KG1 (cell line): ENCODE results near the gene SORCS2.
"Not testable (repeated sequence)": the region's sequence is repeated elsewhere in the genome, so short reads cannot be mapped to it uniquely, and the experiment has no call there.

ENCODE experiments used
- DNase-seq: peaks from one replicate; lab custom pipeline; 2025; lab: John Stamatoyannopoulos, UW

The SORCS2 gene

DNA sequence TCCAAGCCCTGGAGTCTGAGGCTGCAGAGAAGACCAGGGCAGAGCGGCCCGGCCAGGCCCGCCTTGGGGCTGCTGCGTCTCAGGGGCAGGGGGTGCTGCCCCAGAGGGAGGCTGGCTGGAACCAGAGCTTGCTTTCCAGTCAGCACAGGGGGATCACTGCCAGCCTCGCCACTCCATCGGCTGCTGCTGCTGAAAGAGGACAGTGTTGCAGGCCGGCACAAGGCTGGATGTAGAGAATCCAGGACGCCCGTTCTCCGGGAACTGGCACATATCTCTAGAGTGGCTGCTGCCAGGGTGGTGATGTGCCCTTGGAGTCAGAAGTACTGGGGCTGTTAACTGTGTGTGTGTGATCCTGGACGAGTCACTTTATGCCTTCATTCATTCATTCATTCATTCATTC, 31.9 kb upstream of the SORCS2 start:
- no peak for DNase-seq

GRCh38 chr4:7160951-7161440, 31.3 kb upstream of the SORCS2 start:
- no peak for DNase-seq

DNA sequence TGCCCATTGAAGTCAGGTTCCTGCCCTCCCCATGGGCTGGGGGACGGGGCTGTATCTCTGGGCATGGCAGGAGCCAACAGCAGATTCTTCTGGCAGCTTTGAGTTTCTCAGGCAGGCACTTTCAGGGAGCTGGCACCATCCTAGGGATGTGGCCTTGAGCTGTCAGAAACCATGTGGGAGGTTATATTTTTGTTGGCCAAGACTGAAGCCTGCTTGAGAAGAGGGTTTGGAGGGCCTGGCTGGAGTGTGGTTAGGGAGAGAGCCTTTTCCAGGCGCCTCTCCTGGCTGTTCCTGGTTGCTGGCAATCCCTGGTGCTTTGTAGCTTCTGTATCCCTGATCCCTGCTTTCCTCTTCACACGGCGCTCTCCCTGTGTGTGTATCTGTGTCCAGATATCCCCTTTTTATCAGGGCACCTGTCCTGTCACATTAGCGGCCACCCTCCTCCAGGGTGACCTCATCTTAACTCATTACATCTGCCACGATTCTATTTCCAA, 30.6 kb upstream of the SORCS2 start:
- DNase-seq = no peak

DNA sequence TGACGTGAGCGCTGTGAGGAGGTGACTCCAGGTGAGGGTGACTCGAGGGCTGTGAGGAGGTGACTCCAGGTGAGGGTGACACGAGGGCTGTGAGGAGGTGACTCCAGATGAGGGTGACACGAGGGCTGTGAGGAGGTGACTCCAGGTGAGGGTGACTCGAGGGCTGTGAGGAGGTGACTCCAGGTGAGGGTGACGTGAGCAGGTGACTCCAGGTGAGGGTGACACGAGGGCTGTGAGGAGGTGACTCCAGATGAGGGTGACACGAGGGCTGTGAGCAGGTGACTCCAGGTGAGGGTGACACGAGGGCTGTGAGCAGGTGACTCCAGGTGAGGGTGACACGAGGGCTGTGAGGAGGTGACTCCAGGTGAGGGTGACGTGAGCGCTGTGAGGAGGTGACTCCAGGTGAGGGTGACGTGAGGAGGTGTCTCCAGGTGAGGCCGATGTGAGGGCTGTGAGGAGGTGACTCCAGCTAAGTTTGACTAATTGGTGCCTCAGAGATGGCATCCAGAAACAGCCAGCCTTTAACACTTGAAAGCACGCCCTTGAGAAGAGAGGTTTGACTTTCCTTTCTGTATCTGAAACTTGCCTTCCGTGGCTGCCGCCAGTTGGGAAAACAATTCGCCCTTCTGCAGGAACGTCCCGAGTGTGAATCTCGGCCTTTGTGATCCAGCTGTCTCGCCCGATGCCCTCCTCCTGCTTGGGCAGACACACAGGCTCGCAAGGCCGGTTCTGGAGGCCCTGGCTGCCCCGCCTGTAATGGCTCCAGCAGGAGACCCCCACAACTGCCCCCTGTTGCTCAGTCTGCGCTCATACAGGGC, 27.1 kb upstream of the SORCS2 start:
- not testable (repeated sequence) for DNase-seq

GRCh38 chr4:7165874-7166201, 26.5 kb upstream of the SORCS2 start:
- no peak for DNase-seq

GRCh38 chr4:7166237-7166636, 26.1 kb upstream of the SORCS2 start:
- DNase-seq = no peak

- no peak for DNase-seq
Observed at GRCh38 chr4:7166981-7167700, 25.2 kb upstream of the SORCS2 start.

GRCh38 chr4:7167706-7168105, 24.6 kb upstream of the SORCS2 start:
- DNase-seq = no peak

DNA sequence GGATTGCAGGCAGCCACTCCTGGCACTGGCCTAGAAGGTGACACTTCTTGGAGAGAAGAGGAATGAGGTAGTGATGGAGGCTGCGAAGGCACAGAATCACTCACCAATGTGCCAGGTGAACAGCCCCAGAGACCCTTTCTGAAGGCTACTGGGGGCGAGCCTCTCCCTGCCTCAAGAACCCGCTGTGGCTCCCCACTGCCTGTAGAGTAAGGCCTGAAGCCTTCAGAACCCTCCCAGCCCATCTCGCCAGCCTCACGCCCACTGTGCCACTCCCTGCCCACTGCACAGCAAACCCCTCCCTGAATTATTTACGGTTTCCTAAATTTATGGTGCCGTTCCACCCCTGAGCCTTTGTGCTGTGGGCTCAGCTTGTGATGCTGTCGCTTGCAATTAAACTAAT, 24.2 kb upstream of the SORCS2 start:
- DNase-seq = no peak

GRCh38 chr4:7169134-7169533, 23.2 kb upstream of the SORCS2 start:
- DNase-seq = no peak

DNA sequence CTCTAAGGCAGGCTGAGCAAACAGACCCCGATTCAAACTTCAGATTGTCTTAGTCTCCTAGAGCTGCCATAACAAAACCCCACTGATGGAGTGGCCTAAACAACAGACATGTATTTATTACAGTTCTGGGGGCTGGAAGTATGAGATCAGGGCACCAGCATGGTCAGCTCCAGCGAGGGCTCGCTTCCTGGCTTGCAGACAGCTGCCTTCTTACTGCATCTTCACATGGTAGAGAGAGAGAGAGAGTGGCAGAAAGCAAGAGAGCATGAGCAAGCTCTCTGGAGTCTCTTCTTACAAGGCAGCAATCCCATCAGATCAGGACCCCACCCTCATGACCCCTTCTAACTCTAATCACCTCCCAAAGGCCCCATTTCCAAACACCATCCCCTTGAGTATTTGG, 22.3 kb upstream of the SORCS2 start:
- DNase-seq = no peak

DNA sequence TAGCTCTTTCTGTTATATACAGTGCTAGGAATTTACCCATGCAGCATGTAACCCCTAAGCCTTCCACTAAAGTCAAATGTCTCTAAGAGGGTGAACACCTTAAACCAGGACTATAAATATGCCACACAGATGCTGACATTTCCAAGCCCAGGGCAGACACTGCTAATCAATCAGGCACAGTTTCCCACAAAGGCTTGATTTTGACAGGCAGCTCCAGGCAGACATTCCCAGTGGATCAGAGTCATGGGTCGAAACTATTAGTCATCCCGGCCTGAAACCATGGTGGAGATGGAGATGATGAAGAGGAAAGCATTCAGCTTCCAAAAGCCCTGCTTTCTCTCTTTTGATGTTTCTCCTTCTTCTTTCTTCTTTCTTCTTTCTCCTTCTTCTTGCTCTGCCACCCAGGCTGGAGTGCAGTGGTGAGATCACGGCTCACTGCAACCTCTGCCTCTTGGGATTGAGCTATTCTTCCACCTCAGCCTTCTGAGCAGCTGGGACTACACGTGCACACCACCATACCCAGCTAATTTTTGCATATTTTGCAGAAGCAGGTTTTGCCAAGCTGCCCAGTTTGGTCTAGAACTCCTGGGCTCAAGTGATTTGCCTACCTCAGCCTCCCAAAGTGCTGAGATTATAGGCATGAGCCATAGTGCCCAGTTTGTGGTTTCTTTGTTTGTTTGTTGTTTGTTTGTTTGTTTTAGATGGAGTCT, 21.0 kb upstream of the SORCS2 start:
- DNase-seq = no peak

DNA sequence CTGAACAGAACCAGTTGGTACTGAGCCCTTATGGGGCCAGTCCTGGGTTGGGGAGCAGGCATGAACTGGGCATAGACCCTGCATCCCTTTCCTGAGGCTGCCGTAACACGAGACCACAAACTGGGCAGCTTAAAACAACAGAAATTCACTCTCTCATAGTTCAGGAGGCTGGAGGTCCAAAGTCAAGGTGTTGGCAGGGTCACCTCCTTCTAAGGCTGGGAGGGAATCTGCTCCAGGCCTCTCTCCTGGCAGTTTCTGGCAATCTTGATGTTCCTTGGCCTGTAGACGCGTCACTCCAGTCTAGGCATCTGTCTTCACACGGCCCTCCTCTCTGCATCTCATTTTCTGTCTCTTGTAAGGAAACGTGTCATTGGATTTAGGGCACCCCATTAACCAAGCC, 19.8 kb upstream of the SORCS2 start:
- DNase-seq = no peak

GRCh38 chr4:7172946-7173345, 19.4 kb upstream of the SORCS2 start:
- no peak for DNase-seq

GRCh38 chr4:7173841-7174449, 18.4 kb upstream of the SORCS2 start:
- no peak for DNase-seq

GRCh38 chr4:7179158-7179557, 13.2 kb upstream of the SORCS2 start:
- no peak for DNase-seq

GRCh38 chr4:7180938-7181337, 11.4 kb upstream of the SORCS2 start:
- no peak for DNase-seq

- no peak for DNase-seq
Observed at GRCh38 chr4:7182616-7183015, 9.7 kb upstream of the SORCS2 start.

- DNase-seq = no peak
Observed at GRCh38 chr4:7183161-7183560, 9.2 kb upstream of the SORCS2 start.

GRCh38 chr4:7183780-7184460, 8.4 kb upstream of the SORCS2 start:
- DNase-seq = no peak

DNA sequence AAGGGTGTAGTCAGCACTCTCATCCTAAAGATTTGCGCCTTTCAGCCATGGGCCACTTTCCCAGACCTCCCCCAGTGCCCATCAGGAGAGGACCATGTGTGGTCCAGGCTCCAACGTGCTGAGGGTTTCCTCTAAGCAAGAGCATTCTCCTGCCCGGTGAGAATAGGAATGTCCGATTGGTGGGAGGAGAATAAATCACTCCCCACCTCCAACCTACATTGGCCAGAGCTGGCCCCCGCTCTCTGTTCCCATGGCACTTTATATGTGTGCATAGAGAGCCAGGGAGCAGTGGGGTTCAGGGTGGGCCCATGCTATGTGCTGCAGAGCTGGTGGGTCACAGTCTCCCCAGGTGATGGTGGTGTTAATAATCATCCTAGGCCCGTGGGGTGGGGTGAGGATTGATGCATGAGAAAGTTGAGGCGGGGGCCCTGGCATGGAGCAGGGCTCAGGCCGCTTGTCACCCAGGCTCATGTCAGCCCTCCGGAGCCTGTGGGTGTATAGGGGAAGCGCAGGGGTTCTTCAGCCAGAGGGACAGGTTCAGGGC, 6.8 kb upstream of the SORCS2 start:
- DNase-seq = no peak
